Stimulated activated CD8-positive, alpha-beta memory T cell treated with anti-CD3 and anti-CD28 coated beads, Interleukin-12 subunit alpha, Interleukin-12 subunit beta, amount 100 ng/mL, for 4 hours (primary cell): ENCODE results near the gene MAPT.
"Not testable (repeated sequence)": the region's sequence is repeated elsewhere in the genome, so short reads cannot be mapped to it uniquely, and the experiment has no call there.

Experiments used
- DNase-seq: peaks from one replicate; pipeline ENCODE4 v3.0.0-alpha.2; 2020; ENCODE audit warnings: low read depth

Gene MAPT

GRCh38 chr17:46009681-46010596 is 115.6 kb downstream of the MAPT start:
- DNase-seq: no peak

- DNase-seq: no peak
Measured at GRCh38 chr17:46010597-46011186, 116.3 kb downstream of the MAPT start.

GRCh38 chr17:46011711-46012505 is 117.6 kb downstream of the MAPT start:
- no peak for DNase-seq

GRCh38 chr17:46012506-46013079 is 118.2 kb downstream of the MAPT start:
- DNase-seq: no peak

GRCh38 chr17:46013127-46013501 is 118.8 kb downstream of the MAPT start:
- DNase-seq: no peak

- DNase-seq: no peak
Measured at GRCh38 chr17:46013502-46014165, 119.3 kb downstream of the MAPT start.

- DNase-seq: not testable (repeated sequence)
Measured at GRCh38 chr17:46019408-46019925, 125.1 kb downstream of the MAPT start.

GRCh38 chr17:46020023-46020761 is 125.8 kb downstream of the MAPT start:
- DNase-seq: peak; percentile 32

GRCh38 chr17:46020998-46021397 is 126.6 kb downstream of the MAPT start:
- no peak for DNase-seq

- DNase-seq: not testable (repeated sequence)
Measured at GRCh38 chr17:46023366-46023765, 129.0 kb downstream of the MAPT start.

- DNase-seq: no peak
Measured at GRCh38 chr17:46023783-46024388, 129.5 kb downstream of the MAPT start.

- DNase-seq: no peak
Measured at GRCh38 chr17:46024590-46024989, 130.2 kb downstream of the MAPT start.

- no peak for DNase-seq
Measured at GRCh38 chr17:46025060-46025459, 130.7 kb downstream of the MAPT start.

GRCh38 chr17:46025510-46026165 is 131.3 kb downstream of the MAPT start:
- DNase-seq: no peak

- DNase-seq: no peak
Measured at GRCh38 chr17:46026166-46027047, 132.1 kb downstream of the MAPT start.

- no peak for DNase-seq
Measured at GRCh38 chr17:46027048-46027975, 133.0 kb downstream of the MAPT start.

GRCh38 chr17:46027976-46028325 is 133.6 kb downstream of the MAPT start:
- no peak for DNase-seq

- DNase-seq: no peak
Measured at GRCh38 chr17:46028374-46028773, 134.0 kb downstream of the MAPT start.
